ENCODE results near the gene GFOD2.

Gene GFOD2

DNA sequence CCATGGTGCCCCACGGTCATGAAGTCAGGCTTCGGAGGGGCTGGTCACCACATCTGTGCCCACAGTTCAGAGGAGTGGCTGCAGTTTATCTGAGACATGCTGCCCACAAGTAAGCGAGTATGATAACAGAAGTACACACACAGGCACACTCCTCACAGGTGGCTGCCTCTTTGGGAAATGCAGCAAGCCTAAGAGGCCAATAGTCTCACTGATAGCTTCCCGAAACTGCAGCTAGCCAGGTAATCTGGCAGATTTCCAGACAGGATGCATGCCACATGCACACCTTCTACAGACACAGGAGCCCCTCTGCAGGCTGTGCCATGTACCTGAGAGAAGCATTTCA is 12.6 kb upstream of the GFOD2 start:
- no peak for DNase-seq (ENCODE audit: low read depth)

DNA sequence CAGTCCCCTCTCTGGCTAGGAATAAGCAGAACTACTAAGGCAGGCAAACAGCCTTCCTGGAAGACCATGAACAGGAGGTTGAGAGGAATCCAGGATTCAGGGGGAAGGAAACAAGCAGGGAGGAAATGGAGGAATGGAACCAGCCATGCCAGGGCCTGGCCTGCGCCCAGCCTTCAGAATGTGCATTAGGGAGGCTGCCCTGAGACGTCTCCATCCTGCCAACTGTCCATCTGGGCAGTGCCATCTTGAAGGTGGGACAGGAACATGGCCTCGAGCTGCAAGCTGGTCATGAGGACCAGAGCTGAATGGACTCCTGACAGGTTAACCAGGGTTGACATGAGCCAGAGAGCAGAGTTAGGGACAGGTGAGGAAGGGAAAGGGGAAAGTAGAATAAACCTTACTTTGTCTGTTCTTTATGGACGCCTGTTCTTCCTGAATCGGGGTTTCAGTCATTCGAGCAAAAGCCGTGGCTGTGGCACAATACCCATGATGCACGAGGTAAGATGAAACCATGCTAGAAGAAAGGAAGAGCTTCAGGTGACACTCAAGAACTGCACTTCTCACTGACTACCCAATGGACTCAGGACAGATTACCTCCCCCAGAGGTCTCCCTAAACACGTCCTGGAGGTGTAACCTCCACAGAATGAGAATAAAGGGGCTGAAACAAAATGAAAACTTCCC is 12.1 kb upstream of the GFOD2 start:
- no peak for DNase-seq (ENCODE audit: low read depth)

DNA sequence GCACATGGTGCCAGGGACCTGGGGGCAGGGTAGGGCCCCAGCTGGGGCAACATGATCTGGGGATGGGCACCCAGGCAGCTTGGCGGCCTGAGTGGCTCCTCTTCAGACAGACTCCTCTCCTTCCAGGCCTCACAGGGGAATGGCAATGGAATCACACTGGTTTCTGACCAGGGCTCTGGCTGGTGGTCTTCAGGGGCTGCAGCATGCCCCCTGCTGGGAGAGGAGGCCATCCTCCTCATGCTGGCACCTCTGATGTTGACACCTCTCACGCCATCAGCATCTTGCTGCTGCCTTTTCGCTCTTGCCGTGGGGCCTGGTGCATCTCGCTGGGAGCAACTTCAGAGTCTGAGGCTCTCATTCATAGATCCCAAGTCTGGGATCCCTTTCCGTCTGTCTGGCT is 11.2 kb upstream of the GFOD2 start:
- DNase-seq (ENCODE audit: low read depth) = no peak

DNA sequence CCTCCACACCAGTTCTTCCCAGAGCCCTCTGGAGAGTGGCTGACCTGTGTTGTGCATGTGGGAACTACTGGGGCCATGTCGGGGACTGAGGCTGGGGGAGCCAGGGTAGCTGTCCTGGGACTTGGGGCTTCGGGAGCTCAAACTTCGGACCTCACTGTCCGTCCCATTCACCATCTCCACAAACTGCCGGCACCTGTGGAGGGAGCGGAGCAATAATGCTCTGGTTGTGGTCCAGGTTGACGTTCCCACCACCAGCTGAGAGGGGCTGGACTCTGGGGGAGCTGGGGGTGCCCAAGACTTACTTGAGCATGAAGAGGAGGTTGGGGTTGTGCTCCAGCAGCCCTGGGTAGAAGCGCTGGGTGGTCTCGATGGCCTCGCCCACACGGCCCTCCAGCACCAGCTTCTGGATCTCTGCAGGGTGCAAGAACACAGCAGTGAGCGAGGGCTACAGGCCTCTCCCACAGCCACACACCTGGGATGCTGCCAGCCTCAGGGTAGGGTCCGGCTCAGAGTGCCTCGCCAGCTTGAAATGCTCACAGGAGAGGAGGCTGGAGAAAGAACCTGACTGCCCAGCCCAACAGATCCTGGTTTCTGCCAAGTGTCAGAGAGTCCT is 10.6 kb upstream of the GFOD2 start:
- no peak for DNase-seq (ENCODE audit: low read depth)

GRCh38 chr16:67727521-67728485 is 8.7 kb upstream of the GFOD2 start:
- DNase-seq (ENCODE audit: low read depth) = no peak

- no peak for DNase-seq (ENCODE audit: low read depth)
Observed at GRCh38 chr16:67726106-67727034, 7.3 kb upstream of the GFOD2 start.

DNA sequence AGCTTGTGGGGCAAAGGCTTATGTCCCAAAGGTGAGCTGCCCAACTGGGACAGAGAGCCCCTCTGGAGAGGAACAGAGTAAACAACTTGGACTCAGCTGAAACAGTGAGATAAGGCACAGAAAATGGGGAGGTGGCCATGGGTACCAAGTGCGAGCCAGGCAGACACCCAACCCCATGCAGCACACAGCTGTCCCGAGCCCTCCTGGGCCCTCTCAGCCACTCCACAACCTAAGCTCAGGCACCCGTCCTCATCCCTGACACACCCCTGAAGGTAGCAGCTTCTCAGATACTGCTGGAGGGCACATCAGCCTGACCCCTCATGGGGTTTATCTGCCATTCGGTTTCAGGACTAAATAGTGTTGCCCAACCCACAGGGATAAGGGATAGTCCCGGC is 4.8 kb upstream of the GFOD2 start:
- DNase-seq (ENCODE audit: low read depth) = no peak

GRCh38 chr16:67723151-67723910 is 4.2 kb upstream of the GFOD2 start:
- DNase-seq (ENCODE audit: low read depth) = no peak

DNA sequence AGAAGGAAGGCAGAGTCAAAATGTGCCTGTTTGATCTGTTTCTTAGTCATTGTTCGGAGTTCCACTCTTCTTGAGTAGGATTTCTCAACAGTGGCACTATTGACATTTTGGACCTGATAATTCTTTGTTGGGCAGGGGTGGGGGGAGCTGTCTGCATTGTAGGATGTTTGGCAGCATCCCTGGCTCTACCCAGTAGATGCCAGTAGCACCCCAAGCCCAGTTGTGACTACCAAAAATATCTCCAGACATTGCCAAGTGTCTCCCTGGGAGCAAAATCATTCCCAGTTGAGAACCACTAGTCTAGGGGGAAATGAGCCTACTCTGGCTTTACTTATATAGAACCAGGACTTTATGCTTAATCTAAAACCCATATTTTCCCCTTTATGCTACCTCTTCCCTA is 1.1 kb upstream of the GFOD2 start:
- DNase-seq (ENCODE audit: low read depth) = no peak

DNA sequence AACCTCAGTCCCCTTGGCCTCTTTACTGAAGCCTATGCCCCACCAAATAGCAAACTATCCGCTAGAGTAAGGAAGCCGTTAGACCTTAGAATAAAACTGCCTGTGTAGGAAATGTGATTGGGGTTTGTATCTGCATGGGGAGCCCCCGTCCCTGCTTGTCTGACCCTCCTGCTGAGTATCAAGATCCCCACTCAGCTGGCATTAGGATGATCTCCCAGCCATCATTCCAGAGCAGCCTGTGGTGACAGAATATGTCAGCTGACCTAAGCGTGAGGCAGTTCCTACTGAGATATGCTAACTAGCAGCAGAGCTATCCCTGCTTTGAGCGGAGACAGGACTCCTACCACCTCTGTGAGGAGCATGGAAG is 645 bp upstream of the GFOD2 start:
- DNase-seq (ENCODE audit: low read depth) = no peak

- no peak for DNase-seq (ENCODE audit: low read depth)
Observed at GRCh38 chr16:67718668-67719047, 458 bp downstream of the GFOD2 start.

GRCh38 chr16:67716097-67716496 is 3.0 kb downstream of the GFOD2 start:
- DNase-seq (ENCODE audit: low read depth) = no peak

DNA sequence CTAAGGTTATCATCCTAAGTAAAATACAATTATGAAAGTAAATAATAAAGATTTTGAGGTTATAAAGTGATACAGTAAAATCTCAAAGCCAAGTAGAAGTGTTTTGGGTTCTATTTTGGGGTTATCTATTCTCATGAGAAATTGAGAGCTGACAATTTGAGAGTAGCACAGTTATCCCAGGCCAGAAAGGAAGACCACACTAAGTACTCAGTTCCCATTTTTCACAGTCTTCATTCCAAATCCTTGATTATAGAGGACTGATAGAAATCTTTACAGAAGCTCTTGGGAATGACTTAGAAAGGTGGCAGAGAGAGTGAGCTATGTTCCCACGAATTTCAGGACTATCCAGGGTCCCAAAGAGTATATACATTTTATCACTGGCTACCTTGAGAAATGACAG is 4.6 kb downstream of the GFOD2 start:
- DNase-seq (ENCODE audit: low read depth) = no peak

DNA sequence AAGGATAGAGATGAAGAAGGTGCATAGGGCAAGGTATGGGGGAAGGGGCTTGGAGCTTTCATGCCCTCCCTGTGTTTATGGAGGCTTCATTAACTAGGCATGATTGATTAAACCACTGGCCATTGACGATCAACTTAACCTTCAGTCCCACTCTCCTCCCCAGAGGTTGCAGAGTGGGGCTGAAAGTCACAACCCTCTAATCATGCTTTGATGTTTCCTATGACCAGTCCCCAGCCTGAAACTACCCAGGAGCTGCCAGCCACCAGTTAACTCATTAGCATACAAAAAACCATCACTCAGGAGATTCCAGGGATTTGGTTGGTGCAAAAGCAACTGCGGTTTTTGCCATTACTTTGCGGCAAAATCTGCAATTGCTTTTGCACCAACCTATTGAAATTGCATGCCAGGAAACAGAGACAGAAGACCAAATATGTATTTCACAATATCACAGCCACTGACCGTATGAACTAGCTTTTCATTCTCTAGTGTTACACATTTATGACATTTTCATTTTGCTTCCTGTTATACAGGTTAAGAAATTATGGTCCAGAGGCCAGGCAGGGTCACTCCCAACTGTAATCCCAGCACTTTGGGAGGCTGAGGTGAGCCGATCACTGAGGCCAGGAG is 5.4 kb downstream of the GFOD2 start:
- DNase-seq (ENCODE audit: low read depth) = no peak

GRCh38 chr16:67710607-67711006 is 8.5 kb downstream of the GFOD2 start:
- no peak for DNase-seq (ENCODE audit: low read depth)

GRCh38 chr16:67709050-67709449 is 10.1 kb downstream of the GFOD2 start:
- no peak for DNase-seq (ENCODE audit: low read depth)

GRCh38 chr16:67708368-67708771 is 10.7 kb downstream of the GFOD2 start:
- no peak for DNase-seq (ENCODE audit: low read depth)

- no peak for DNase-seq (ENCODE audit: low read depth)
Observed at GRCh38 chr16:67707790-67708189, 11.3 kb downstream of the GFOD2 start.

- DNase-seq (ENCODE audit: low read depth) = no peak
Observed at GRCh38 chr16:67707210-67707609, 11.9 kb downstream of the GFOD2 start.

DNA sequence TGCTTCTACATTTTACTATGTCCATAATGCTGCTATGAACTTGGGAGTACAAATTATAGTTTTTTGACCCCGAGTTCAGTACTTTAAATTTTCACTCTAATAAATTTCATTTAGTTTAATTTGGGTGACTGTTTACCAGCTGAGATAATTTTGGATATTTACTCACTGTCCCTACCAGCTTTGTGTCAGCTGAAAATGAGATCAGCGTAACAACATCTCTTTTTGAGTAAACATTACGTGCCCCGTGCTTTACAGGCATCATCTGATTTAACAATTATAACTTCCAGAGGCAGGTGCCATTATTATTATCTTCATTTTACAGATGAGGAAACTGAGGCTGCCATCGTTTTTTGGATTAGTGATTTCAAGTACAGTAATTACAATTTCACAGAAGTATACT is 15.0 kb downstream of the GFOD2 start:
- no peak for DNase-seq (ENCODE audit: low read depth)

DNA sequence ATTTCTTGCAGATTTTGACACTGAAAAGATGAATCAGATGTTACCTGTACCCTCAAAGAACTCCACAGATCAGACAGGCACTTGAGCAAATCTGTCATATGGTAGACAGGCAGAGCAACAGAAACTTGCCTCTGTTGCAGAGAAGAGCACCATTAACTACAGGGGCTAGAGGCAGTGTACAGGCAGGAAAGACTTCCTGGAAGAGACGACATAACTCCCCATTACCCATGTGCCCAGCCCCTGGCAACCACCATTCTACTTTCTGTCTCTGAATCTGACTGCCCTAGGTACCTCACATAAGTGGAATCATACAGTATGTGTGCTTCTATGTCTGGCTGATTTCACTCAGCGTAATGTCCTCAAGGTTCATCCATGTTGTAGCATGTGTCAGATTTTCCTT is 15.5 kb downstream of the GFOD2 start:
- no peak for DNase-seq (ENCODE audit: low read depth)

Measured in stimulated activated CD8-positive, alpha-beta memory T cell treated with anti-CD3 and anti-CD28 coated beads, Interleukin-4, amount 100 ng/mL, for 24 hours (primary cell).